T-helper 1 cell treated with Interleukin-12 subunit alpha and Interleukin-12 subunit beta and Interleukin-4 antibody, amounts not matched to agents 30 ng/mL and 1 ng/mL, for 36 hours (primary cell): Measurements from ENCODE around the gene NRCAM. TPM values are rescaled to one million over a fixed set of nuclear protein-coding genes. Genes with fewer than 3 reads are reported as not detected.

ENCODE experiments used
- intact Hi-C: fragments of 100-400 bp; cut with micrococcal nuclease; formaldehyde crosslinking; loops from one replicate; pipeline ENCODE4 v1.15.1; 2024
- total RNA-seq: library from RNA; stranded (reverse); gene quantifications from 2 replicates; pipeline ENCODE4 v1.2.3, GENCODE V29; 2022

Gene NRCAM
- total RNA-seq, 1 donor from 2014 or later = 0.12 TPM

DNA sequence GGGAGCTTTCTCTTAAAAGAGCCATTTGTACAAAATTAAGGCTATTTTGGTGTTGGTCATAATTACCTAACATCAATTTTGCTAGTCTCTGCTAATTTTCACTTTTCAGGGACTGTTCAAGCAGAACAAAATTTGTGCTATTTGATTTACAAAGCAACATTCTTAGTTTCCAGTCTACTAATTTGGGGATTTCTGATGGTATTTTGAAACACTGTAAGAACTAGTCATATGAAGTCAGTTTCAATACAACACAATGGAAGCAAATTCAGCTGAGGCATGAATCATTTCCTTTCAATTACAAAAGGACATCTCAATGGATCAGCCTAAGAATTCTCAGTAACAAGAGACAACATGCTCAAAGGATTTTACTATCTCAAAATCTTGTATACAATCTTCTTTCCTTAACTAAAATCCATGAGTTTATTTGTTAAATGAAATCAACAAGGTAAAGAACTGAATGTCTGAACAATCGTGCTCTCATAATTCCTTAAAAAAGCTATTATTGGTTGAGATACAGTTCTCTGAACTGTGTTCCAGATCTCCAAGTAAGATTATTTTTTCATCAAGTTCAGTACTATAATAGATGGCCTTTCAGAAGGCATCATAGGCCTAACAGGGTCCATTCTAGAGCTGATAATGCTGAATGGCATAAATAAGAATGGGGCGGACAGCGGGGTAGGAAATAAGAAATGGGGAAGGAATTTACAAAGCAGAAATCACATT is 144.6 kb downstream of the NRCAM start:
- intact Hi-C loops = no loop called here

DNA sequence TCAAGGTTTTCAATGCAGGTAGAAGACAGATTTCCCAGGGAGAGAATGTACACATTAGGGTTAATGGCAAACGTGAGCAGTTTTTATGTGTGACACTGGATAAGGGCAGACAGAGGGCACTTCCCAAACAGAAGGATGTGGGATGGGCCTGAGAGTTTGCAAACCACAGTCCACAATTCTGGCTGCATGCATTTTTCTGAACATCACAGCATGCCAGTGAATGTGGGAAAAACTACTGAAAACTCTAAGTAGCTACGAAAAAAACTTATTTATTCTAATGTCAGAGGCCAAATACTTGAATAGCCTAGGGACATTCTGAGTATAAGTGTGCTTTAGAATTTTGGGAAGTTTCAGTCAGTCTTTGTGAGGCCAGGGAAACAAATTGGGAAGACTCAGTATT is 145.9 kb downstream of the NRCAM start:
- intact Hi-C loops = no loop called here

DNA sequence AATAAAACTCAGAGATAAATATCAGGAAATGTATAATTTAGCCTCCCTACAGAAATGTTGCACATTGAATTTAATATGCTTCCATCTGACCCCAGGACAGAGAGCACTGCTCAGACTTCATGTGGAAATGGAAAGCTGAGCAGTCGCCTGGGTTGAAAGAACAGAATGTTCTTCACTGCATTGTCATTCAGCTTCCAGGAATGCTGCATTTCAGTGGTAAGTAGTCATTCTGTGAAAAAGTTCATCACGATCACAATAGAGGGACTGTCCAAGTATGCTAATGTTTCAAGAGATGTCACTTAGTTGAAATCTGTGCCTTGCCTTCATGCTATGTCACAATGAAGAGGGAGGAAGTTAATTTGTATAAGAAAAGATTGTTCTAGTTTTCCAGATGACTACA is 147.3 kb downstream of the NRCAM start:
- intact Hi-C loops = no loop called here

GRCh38 chr7:108308276-108308675 is 148.0 kb downstream of the NRCAM start:
- intact Hi-C loops = no loop called here

- intact Hi-C loops = no loop called here
Measured at GRCh38 chr7:108307595-108307994, 148.6 kb downstream of the NRCAM start.

DNA sequence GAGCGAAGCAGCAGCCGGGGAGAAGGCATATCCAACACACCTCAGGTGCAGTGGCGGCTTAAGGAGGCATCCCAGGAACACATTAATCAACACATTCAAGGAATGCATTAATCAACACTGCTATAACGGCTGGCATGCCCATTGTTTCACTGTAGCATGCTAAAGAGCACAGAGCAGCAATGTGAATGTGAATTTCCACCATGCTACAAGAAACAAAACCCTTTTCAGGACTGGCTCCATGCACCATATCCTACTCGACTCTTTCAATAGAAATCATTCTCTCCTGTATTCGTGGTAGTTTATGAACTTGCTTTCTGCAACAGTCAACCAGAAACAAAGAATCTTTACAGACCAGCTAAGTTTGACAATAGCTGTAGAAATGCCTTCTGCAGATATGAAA is 149.0 kb downstream of the NRCAM start:
- intact Hi-C loops = no loop called here

GRCh38 chr7:108303332-108303731 is 152.9 kb downstream of the NRCAM start:
- intact Hi-C loops = no loop called here

- intact Hi-C loops = no loop called here
Measured at GRCh38 chr7:108301387-108301786, 154.8 kb downstream of the NRCAM start.

DNA sequence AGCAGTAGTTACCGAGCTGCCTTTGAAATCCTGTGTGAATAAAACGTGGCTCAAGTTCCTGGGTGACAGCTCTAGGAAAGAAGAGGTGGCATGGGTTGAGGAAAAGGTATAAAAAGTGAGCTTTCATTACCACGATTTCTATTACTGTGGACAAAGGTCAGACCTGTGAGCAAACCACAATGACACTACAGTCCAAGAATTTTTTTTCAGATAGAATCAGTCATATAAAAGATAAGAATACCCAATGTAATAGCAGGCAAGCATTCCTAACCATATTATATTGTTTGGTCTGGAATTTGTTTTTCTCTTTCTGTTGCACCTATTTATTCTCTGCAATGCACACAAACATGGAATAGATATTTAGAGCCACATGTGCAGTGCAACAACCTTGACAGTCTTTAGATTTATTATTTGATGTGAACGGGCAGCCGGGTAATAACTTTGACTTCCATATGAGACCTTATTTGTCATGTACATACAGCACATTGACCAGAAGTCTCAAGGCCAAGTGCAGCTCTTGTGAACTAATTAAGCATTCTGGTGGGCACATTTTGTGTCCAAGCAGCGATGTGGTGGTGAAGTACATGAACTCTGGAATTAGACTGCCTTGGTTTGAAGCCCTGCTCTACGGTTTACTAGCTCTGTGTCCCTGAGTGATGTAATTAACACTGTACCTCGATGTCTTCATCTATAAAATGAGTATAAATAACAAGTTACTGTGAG is 156.8 kb downstream of the NRCAM start:
- intact Hi-C loops = no loop called here

- intact Hi-C loops = no loop called here
Measured at GRCh38 chr7:108296911-108297310, 159.3 kb downstream of the NRCAM start.

GRCh38 chr7:108294595-108294994 is 161.6 kb downstream of the NRCAM start:
- intact Hi-C loops = no loop called here

DNA sequence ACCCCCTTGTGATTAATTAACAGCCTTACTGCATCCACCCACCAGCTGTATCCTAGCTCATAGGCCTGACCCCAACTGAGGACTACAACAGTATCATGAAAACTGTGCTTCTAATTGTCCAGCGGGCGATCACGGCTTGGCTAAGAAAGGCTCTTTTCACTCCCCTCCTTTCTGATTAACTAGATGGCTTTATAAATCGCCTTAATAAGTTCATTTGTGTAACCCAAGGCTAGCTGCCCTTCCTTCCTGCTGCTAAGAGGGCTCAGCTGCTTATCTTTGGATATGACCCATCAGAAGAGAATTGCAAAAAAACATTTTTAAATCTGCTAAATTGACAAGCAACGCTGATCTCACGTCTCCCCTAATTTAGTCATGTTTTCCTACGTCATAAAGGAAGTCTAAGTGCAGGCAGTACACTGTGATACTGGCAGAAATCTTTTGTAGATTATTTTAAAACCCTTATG is 163.1 kb downstream of the NRCAM start:
- intact Hi-C loops = no loop called here

- intact Hi-C loops = no loop called here
Measured at GRCh38 chr7:108292541-108292940, 163.7 kb downstream of the NRCAM start.

- intact Hi-C loops = no loop called here
Measured at GRCh38 chr7:108291791-108292440, 164.3 kb downstream of the NRCAM start.

DNA sequence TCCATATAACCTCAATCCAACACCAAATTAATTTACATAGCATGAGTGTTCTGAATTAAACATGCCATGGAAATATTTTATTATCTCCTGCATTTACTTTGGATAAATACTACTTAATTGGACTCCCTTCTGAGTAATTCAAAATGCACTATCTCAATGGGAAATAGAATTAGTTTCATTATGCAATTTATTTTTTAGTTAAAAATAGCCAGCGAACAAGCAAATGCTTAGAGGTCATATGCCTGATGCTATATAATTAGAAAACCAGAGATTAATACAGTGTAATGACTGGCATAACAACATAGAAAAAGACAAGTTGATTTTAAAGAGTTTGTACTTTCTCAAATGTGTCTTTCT is 165.1 kb downstream of the NRCAM start:
- intact Hi-C loops = no loop called here

- intact Hi-C loops = no loop called here
Measured at GRCh38 chr7:108290459-108291151, 165.6 kb downstream of the NRCAM start.

DNA sequence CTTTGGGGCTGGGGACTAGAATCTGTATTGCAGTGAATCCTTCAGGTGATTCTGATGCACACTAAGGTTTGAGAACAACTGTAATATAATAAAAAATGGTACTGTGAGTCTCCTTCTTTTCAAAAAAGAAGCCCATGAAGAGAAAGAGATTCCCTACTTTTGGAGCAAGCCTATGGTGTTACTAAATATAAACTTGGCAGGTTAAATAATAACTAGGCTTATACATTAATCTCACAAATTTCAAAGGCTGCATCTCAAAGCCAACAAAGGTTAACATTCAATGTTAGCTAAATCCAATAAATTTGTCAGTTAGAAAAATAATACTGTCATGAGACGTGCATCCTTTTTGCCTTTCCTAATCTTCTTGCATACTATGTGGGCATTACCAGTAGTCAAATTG is 166.4 kb downstream of the NRCAM start:
- intact Hi-C loops = no loop called here

GRCh38 chr7:108287857-108288256 is 168.4 kb downstream of the NRCAM start:
- intact Hi-C loops = no loop called here

GRCh38 chr7:108286290-108286904 is 169.8 kb downstream of the NRCAM start:
- intact Hi-C loops = no loop called here

DNA sequence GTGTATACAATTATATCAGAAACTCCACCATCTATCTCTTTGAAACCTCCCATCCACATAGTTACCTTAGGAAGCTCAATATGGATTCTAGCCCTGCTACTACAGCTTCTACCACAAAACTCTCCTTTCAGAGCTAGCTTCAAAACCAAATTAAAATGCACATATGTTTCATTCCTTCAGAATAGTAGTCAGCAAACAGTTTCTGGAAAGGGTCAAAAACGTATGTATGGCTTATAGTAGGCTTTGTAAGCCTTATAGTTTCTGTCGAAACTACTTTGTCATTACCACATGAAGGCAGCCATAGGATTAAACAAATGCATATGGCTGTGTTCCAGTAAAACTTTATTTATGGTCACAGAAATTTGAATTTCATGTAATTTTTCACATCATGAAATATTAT is 170.5 kb downstream of the NRCAM start:
- intact Hi-C loops = no loop called here

DNA sequence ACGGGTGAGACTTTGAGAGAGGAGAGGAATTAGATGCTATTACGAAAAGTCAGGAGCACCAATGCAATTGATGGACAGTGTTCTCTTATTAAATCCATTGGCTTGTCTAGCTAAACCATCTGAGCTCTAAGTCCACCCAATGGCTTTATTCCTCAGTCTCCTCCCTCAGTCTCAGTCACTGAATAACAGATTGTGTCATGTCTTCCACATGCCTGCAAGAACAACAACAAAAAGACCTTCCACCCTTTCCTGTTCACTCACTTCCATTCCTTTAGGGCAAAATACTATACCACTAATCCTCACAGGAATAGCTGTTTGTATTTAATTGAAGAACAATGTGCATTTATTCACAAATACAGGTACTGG is 171.2 kb downstream of the NRCAM start:
- intact Hi-C loops = no loop called here
